ENCODE data around the gene CST8. TPM values are rescaled to one million over a fixed set of nuclear protein-coding genes. Genes with fewer than 3 reads are reported as not detected.

CST8 gene
- total and polyA plus RNA-seq, 2 donors (not counting 1 experiment from before 2014, with no cell fraction given), result not detected

DNA sequence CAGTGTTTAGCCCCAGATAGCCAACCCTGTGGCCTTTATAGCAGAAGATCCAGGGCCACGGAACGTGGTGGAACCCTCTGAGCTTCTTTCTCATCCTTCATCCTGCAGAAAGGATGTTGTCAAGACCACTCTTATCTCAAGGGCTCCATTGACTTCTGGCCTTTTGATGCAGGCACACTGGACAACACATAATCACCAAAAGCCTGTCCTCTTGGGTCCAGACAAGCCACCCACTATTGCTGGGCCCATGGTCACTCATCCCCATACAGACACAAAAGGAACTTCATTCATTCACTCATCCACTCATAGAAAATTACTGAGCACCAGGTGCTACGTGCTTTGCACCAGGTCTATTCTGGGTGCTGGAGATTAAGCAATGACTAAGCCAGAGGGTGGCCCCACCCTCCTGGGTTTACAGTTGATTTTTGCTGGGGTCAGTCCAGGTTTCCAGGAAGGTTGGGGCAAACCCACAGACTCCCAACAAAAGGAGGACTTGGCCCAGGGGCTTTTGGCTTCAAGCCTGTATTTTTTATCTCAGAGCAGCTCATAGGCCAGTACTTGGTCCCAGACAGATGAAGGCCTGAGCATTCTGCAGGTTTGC is 2.4 kb downstream of the CST8 start:
- TF ChIP-seq, protein P1, sequence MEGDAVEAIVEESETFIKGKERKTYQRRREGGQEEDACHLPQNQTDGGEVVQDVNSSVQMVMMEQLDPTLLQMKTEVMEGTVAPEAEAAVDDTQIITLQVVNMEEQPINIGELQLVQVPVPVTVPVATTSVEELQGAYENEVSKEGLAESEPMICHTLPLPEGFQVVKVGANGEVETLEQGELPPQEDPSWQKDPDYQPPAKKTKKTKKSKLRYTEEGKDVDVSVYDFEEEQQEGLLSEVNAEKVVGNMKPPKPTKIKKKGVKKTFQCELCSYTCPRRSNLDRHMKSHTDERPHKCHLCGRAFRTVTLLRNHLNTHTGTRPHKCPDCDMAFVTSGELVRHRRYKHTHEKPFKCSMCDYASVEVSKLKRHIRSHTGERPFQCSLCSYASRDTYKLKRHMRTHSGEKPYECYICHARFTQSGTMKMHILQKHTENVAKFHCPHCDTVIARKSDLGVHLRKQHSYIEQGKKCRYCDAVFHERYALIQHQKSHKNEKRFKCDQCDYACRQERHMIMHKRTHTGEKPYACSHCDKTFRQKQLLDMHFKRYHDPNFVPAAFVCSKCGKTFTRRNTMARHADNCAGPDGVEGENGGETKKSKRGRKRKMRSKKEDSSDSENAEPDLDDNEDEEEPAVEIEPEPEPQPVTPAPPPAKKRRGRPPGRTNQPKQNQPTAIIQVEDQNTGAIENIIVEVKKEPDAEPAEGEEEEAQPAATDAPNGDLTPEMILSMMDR (IDR thresholded peaks at IDR 0.05), result no peak
- TF ChIP-seq EZH2 (IDR thresholded peaks at IDR 0.05; ENCODE audit: borderline replicate concordance, insufficient read depth, low read depth, low read length, poor library complexity, severe bottlenecking), result no peak
- H3K79me2 ChIP-seq (ENCODE audit: control insufficient read depth, insufficient read depth, low read length), result no peaks in the 10 kb centered on the region
- POLR2A ChIA-PET, result no interaction called here
- H4K20me1 ChIP-seq (ENCODE audit: control insufficient read depth, insufficient read depth, low read length, poor library complexity, severe bottlenecking), result no peaks in the 10 kb centered on the region
- intact Hi-C loops (cut with micrococcal nuclease), result no loop called here
- H2AFZ ChIP-seq (ENCODE audit: insufficient read depth, low read depth, low read length, poor library complexity, severe bottlenecking), result no peak overlapping the region
- no peak overlapping the region for H3K9ac ChIP-seq (ENCODE audit: low read length)
- H3K27ac Mint-ChIP-seq, result no peak overlapping the region
- peaks cover 11% of the 10 kb centered on the region for H3K4me1 Mint-ChIP-seq
- H3K9me3 Mint-ChIP-seq (ENCODE audit: insufficient read depth), result peaks cover 5% of the 10 kb centered on the region
- ATAC-seq (ENCODE audit: low read depth) (no peak), DNase-seq (no peak)
- H3K27me3 Mint-ChIP-seq, result no peaks in the 10 kb centered on the region
- WGBS (ENCODE audit: insufficient coverage), result 95% methylated on average over 2 of the region's 3 CpGs
- CTCF ChIA-PET, result no interaction called here
- no peak overlapping the region for H3K4me3 Mint-ChIP-seq
- H3K4me1 ChIP-seq (ENCODE audit: control insufficient read depth in 2 of 2, insufficient read depth in 2 of 2, low read length in 2 of 2), result peaks cover 5 to 6% of the 10 kb centered on the region in 2 donors
- H3K4me3 ChIP-seq (ENCODE audit: control extremely low read depth in 1 of 5, extremely low read depth in 1 of 5, insufficient read depth in 1 of 5, low read depth in 2 of 5, low read length in 4 of 5), result no peak overlapping the region
- peaks cover 0 to 8% (median 0%) of the 10 kb centered on the region in 3 donors for H3K9me3 ChIP-seq (ENCODE audit: control extremely low read depth in 1 of 3, control insufficient read depth in 2 of 3, insufficient read depth in 1 of 3, low read length in 2 of 3)
- no peak overlapping the region for H3K27ac ChIP-seq (ENCODE audit: low read length in 2 of 2)
- no peaks in the 10 kb centered on the region for H3K27me3 ChIP-seq (replicated peaks in 1 of 4; ENCODE audit: control extremely low read depth in 1 of 4, control insufficient read depth in 3 of 4, insufficient read depth in 4 of 4, low read length in 3 of 4)
- H3K36me3 ChIP-seq (replicated peaks in 1 of 2; ENCODE audit: control extremely low read depth in 1 of 2, control insufficient read depth in 1 of 2, extremely low read depth in 1 of 2, insufficient read depth in 2 of 2, low read length in 1 of 2), result no peaks in the 10 kb centered on the region
- H3K4me2 ChIP-seq (replicated peaks; ENCODE audit: low read depth, low read length, poor library complexity, severe bottlenecking), result no peak overlapping the region

DNA sequence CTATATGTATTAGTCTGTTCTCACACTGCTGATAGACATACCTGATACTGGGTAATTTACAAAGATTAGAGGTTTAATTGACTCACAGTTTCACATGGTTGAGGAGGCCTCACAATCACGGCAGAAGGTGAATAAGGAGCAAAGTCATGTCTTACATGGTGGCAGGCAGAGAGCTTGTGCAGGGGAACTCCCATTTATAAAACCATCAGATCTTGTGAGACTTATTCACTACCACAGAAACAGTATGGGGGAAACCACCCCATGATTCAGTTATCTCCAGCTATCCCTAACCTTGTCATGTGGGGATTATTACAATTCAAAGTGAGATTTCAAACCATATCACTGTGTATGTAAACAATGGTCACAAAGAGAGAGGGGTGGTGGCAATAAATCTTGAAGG is 6.6 kb downstream of the CST8 start:
- H3K79me2 ChIP-seq (ENCODE audit: control insufficient read depth, insufficient read depth, low read length), result no peaks in the 10 kb centered on the region
- H3K27ac ChIP-seq (ENCODE audit: low read length in 2 of 2), result no peak overlapping the region
- no peak for DNase-seq
- no CpG with 5 or more reads among the region's 1 CpG for WGBS (ENCODE audit: insufficient coverage)
- ChIA-PET POLR2A (no interaction called here), CTCF (no interaction called here)
- no peak overlapping the region for H3K4me3 Mint-ChIP-seq
- H3K9me3 Mint-ChIP-seq (ENCODE audit: insufficient read depth), result peaks cover 5% of the 10 kb centered on the region
- H2AFZ ChIP-seq (ENCODE audit: insufficient read depth, low read depth, low read length, poor library complexity, severe bottlenecking), result no peak overlapping the region
- TF ChIP-seq EZH2 (IDR thresholded peaks at IDR 0.05; ENCODE audit: borderline replicate concordance, insufficient read depth, low read depth, low read length, poor library complexity, severe bottlenecking), result no peak
- TF ChIP-seq, protein P1 (IDR thresholded peaks at IDR 0.05), result no peak
- no peak overlapping the region for H3K9ac ChIP-seq (ENCODE audit: low read length)
- peaks cover 11% of the 10 kb centered on the region for H3K27me3 Mint-ChIP-seq
- H3K27ac Mint-ChIP-seq, result no peak overlapping the region
- intact Hi-C loops (cut with micrococcal nuclease), result no loop called here
- H4K20me1 ChIP-seq (ENCODE audit: control insufficient read depth, insufficient read depth, low read length, poor library complexity, severe bottlenecking), result no peaks in the 10 kb centered on the region
- H3K4me1 Mint-ChIP-seq, result no peaks in the 10 kb centered on the region
- ATAC-seq (ENCODE audit: low read depth), result no peak
- H3K4me1 ChIP-seq (ENCODE audit: control insufficient read depth in 2 of 2, insufficient read depth in 2 of 2, low read length in 2 of 2), result no peaks in the 10 kb centered on the region
- no peaks in the 10 kb centered on the region for H3K27me3 ChIP-seq (replicated peaks in 1 of 4; ENCODE audit: control extremely low read depth in 1 of 4, control insufficient read depth in 3 of 4, insufficient read depth in 4 of 4, low read length in 3 of 4)
- H3K4me3 ChIP-seq (ENCODE audit: control extremely low read depth in 1 of 5, extremely low read depth in 1 of 5, insufficient read depth in 1 of 5, low read depth in 2 of 5, low read length in 4 of 5), result no peak overlapping the region
- peaks cover 0 to 5% (median 0%) of the 10 kb centered on the region in 3 donors for H3K9me3 ChIP-seq (ENCODE audit: control extremely low read depth in 1 of 3, control insufficient read depth in 2 of 3, insufficient read depth in 1 of 3, low read length in 2 of 3)
- H3K36me3 ChIP-seq (replicated peaks in 1 of 2; ENCODE audit: control extremely low read depth in 1 of 2, control insufficient read depth in 1 of 2, extremely low read depth in 1 of 2, insufficient read depth in 2 of 2, low read length in 1 of 2), result no peaks in the 10 kb centered on the region
- H3K4me2 ChIP-seq (replicated peaks; ENCODE audit: low read depth, low read length, poor library complexity, severe bottlenecking), result no peak overlapping the region

Data from B cell (primary cell).